NCI-H510A (cell line): ENCODE data around the gene TSEN15.

ENCODE experiments used
- DNase-seq: peaks from one replicate; lab custom pipeline; 2025; lab: John Stamatoyannopoulos, UW

The TSEN15 gene

DNA sequence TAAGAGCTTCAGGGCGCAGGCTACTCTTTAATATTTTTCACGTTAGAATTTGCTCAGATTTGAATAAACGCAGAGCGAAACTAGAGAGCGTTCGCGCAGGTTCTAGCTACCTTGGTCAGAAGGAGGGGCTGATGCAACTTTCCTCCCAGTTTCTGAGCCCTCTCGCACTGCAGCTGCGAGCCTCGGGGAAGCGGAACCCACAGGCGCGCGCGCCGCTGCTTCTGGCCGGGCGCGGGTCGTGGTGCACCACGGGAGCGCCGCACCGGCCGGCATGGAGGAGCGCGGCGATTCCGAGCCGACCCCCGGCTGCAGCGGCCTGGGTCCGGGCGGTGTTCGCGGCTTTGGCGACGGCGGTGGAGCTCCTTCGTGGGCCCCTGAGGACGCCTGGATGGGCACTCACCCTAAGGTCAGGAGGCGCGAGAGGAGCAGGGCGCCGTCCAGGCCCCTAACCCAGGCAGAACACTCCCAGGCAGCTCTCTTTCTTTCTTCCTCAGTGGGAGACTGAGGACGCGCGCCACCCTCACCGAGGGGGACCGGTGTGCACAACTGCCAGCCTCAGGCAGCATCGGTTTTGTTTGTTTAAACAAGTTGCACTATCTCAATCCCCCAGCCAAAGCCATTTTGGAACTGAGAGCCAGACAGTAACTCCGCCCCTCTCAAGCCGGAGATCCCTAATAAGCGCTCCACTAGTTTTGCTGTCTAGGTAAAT, at the start of gene TSEN15:
Gene TSEN15 (plus strand): TSS at position 246 of the 709 bp plus-strand sequence. CDS start 26 bp downstream, at position 272.
- peak; percentile 60 for DNase-seq

DNA sequence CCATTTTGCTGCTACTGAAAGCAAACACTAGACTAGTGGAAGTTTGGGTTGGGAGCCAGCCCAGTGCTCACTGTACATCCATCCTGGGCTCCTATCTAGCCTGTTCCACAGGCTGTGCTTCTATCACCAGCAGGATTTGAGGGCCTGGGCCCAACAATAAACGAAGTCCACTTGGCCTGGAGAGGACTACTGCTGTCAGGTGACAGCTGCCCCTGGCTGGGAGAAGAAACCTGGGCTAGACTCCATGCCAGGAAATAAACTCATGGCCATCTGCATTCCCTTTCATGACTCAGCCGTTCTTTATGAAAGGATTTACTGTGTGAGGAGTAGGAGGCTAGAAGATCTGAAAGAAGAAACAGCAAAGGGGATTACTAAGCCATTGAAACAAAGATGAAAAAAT, 49.5 kb upstream of the TSEN15 start:
- no peak for DNase-seq

- no peak for DNase-seq
Observed at GRCh38 chr1:184004935-184005334, 46.6 kb upstream of the TSEN15 start.

- DNase-seq, result no peak
Observed at GRCh38 chr1:184005506-184005905, 46.0 kb upstream of the TSEN15 start.

- no peak for DNase-seq
Observed at GRCh38 chr1:184010788-184011187, 40.7 kb upstream of the TSEN15 start.

- no peak for DNase-seq
Observed at GRCh38 chr1:184012187-184012586, 39.3 kb upstream of the TSEN15 start.

GRCh38 chr1:184014271-184014670, 37.3 kb upstream of the TSEN15 start:
- DNase-seq, result no peak

- no peak for DNase-seq
Observed at GRCh38 chr1:184016169-184016568, 35.4 kb upstream of the TSEN15 start.

- no peak for DNase-seq
Observed at GRCh38 chr1:184017306-184017705, 34.2 kb upstream of the TSEN15 start.

DNA sequence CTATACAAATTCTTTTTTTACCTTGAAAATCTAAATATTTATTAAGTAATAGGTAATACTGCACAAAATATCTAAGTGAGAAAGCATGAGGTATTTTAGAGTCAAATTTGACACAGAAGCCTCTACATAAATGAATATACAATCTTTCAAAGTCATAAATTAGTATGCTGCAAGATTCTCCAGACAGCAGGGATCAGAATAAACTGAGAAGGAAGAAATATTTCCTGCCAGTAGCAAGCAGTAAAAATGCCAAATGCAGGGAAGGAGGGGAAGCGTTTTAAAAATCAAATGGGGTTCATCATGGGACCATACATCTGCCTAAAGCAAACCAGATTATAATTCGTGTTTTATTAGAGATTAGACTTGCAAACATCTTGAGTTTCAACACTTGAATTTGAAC, 32.9 kb upstream of the TSEN15 start:
- no peak for DNase-seq

GRCh38 chr1:184019069-184019468, 32.5 kb upstream of the TSEN15 start:
- DNase-seq, result no peak

- DNase-seq, result no peak
Observed at GRCh38 chr1:184019506-184019905, 32.0 kb upstream of the TSEN15 start.

- DNase-seq, result no peak
Observed at GRCh38 chr1:184020328-184020727, 31.2 kb upstream of the TSEN15 start.

GRCh38 chr1:184020855-184021254, 30.7 kb upstream of the TSEN15 start:
- no peak for DNase-seq

- no peak for DNase-seq
Observed at GRCh38 chr1:184021728-184022127, 29.8 kb upstream of the TSEN15 start.

- no peak for DNase-seq
Observed at GRCh38 chr1:184022668-184023067, 28.9 kb upstream of the TSEN15 start.

- no peak for DNase-seq
Observed at GRCh38 chr1:184023171-184023570, 28.4 kb upstream of the TSEN15 start.

DNA sequence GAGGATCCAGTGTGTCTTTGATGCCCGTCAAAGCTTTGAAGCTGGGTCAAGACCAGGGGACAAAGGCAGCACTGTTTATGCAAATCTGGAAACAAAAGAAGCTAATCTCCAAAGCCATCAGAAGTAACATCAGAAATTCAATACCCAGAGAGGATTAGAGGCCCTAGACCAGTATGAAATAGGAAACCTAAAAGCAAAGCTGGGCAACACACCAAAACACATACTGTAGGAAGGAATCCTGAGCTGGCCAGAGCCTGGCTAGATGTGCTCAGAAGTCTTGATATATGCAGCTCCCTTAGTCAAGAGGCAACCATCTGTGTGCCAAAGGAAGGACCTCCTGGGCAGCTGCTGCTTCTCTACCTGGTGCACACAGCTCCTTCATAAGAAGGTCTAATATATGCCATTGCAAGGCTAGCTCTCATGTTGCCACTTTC, 26.3 kb upstream of the TSEN15 start:
- no peak for DNase-seq

- no peak for DNase-seq
Observed at GRCh38 chr1:184027826-184028695, 23.5 kb upstream of the TSEN15 start.

DNA sequence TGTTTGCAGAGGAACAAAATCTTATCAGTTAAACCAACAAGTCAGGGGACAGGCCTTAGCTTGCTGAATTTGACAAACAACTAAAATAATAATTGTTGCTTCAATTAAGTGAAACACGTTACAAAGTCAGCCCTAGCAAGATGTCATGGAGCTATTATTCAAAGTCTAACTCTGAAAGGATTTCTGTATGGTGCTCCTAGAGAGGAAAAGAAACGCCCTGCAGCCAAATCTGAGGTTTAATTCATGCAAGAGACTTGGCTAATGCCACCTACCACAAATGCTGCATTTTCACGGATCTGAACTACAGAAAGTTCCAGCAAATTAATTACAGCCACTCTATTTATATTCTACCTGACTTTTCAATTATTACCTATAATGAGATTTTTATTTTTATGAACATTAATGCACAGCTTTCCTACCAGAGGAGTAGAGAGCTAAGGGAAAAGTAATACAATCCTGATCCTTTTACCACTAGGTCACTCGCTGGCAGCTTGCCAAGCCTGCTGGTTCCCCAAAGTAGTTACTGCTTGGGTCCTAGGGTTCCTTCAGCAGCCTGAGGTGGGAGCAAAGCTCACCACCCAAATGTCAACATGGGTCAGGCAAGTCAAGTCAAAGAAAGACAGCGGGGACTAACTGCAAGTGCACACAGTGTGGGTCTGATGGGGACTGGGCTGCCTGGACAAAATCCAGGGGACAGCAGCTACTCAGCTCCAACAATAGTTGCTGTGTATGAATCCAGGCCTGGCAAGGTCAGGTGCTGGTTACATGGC, 22.5 kb upstream of the TSEN15 start:
- no peak for DNase-seq

DNA sequence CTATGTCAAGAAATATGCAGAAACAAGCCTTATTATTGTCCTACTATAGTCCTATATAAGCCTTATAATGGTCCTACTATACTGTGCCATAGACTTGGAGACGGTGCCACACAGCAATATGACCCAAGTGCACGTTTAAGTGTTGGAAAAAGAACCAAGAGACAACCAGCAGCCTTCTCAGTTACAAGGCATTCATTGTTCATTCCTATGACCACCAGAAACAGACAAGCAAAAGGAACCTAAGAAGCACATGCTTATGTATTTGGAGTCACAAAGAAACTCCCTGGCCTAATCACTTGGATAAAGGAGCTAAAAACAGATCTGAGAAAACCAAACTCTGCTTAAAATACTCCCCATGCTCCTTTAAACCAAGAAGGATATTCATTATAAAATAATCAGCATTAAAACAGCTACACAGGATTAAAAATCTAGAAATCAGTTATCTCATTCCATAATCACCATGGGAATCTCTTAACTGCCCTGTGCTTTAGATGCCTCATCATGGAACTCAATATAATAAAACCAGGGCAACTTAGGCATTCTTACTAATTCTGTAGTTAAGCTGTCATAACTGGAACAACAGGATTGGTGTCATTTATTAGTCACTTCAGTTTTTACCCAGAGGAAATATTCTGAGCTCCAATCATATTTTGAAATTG, 21.0 kb upstream of the TSEN15 start:
- no peak for DNase-seq

DNA sequence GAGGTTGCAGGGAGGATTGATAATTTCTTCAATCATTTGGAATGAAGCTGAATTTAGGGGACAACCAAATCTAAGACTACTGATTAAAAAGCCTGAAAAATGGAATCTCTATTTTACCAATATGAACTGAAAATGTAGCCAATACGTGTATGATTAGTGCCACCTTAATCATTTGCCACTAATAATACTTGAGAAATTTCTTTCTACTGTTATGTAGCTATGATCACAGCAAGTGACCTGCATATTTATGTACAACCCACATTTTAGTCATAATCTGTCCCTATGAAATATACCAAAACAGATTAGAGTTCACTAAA, 20.5 kb upstream of the TSEN15 start:
- DNase-seq, result no peak
